Activated T-cell treated with anti-CD3 and anti-CD28 coated beads, Interleukin-2, amount 50 U/mL, for 1 hour (primary cell): ENCODE measurements around the gene CAMK4.

ENCODE experiments used
- DNase-seq: peaks from one replicate; pipeline ENCODE4 v3.0.0-alpha.2; 2020

The CAMK4 gene

GRCh38 chr5:111223787-111224560, at the start of gene CAMK4:
Gene CAMK4 (plus strand): TSS chr5:111224384. CDS start chr5:111224484, 100 bp downstream.
- peak; percentile 86 for DNase-seq

GRCh38 chr5:111183064-111183463, 41.1 kb upstream of the CAMK4 start:
- DNase-seq = no peak

GRCh38 chr5:111187079-111187478, 37.1 kb upstream of the CAMK4 start:
- no peak for DNase-seq

GRCh38 chr5:111194053-111194452, 30.1 kb upstream of the CAMK4 start:
- no peak for DNase-seq

- no peak for DNase-seq
Observed at GRCh38 chr5:111194925-111195324, 29.3 kb upstream of the CAMK4 start.

- DNase-seq = no peak
Observed at GRCh38 chr5:111197523-111197922, 26.7 kb upstream of the CAMK4 start.

GRCh38 chr5:111198281-111198966, 25.8 kb upstream of the CAMK4 start:
- DNase-seq = no peak

- no peak for DNase-seq
Observed at GRCh38 chr5:111200828-111201227, 23.4 kb upstream of the CAMK4 start.

GRCh38 chr5:111201705-111202104, 22.5 kb upstream of the CAMK4 start:
- DNase-seq = no peak

- DNase-seq = no peak
Observed at GRCh38 chr5:111211341-111211740, 12.8 kb upstream of the CAMK4 start.

GRCh38 chr5:111214052-111214742, 10.0 kb upstream of the CAMK4 start:
- no peak for DNase-seq

GRCh38 chr5:111215971-111216370, 8.2 kb upstream of the CAMK4 start:
- no peak for DNase-seq

GRCh38 chr5:111221139-111221538, 3.0 kb upstream of the CAMK4 start:
- DNase-seq = no peak

GRCh38 chr5:111223101-111223786, 940 bp upstream of the CAMK4 start:
- no peak for DNase-seq

- DNase-seq = no peak
Observed at GRCh38 chr5:111224561-111225345, 569 bp downstream of the CAMK4 start.

GRCh38 chr5:111225926-111226325, 1.7 kb downstream of the CAMK4 start:
- DNase-seq = no peak

- DNase-seq = no peak
Observed at GRCh38 chr5:111226556-111226955, 2.4 kb downstream of the CAMK4 start.

GRCh38 chr5:111227226-111227782, 3.1 kb downstream of the CAMK4 start:
- peak; percentile 27 for DNase-seq

GRCh38 chr5:111227801-111228200, 3.6 kb downstream of the CAMK4 start:
- peak; percentile 32 for DNase-seq

- no peak for DNase-seq
Observed at GRCh38 chr5:111228520-111229220, 4.5 kb downstream of the CAMK4 start.

GRCh38 chr5:111229221-111229835, 5.1 kb downstream of the CAMK4 start:
- no peak for DNase-seq
